Keratinocyte (primary cell): ENCODE results near the gene CYTIP. TPM values are rescaled to one million over a fixed set of nuclear protein-coding genes. Genes with fewer than 3 reads are reported as not detected.

Source experiments
- DNase-seq: peaks from one replicate; pipeline ENCODE4 v3.0.0-alpha.2; 2011; ENCODE audit warnings: low read depth, missing footprints, low spot score
- FAIRE-seq: peaks from 2 replicates; lab custom pipeline; 2011; peaks lifted over from hg19 to GRCh38; lab: Jason Lieb, UNC
- H2AFZ ChIP-seq: 2 replicates; pipeline ENCODE4 v1.6.0; 2012; ENCODE audit warnings: low read length, control low read depth, inconsistent platforms; ENCODE audit not compliant: control insufficient read depth
- H3K27ac ChIP-seq: 2 replicates; pipeline ENCODE4 v1.5.1; 2011; ENCODE audit warnings: low read length; ENCODE audit not compliant: control insufficient read depth, insufficient read depth
- H3K27me3 ChIP-seq: 3 replicates; pipeline ENCODE4 v1.6.0; 2011; ENCODE audit warnings: low read length; ENCODE audit not compliant: control insufficient read depth, insufficient read depth; ENCODE audit errors: extremely low read depth
- H3K36me3 ChIP-seq, 2 experiments: 2 replicates in 1 of 2; 3 replicates in 1 of 2; pipeline ENCODE4 v1.5.1; 2011; ENCODE audit warnings: low read length in 2 of 2, mild to moderate bottlenecking in 1 of 2; ENCODE audit not compliant: control insufficient read depth in 2 of 2, insufficient read depth in 2 of 2; ENCODE audit errors: extremely low read depth in 1 of 2
- H3K4me1 ChIP-seq: 3 replicates; pipeline ENCODE4 v1.5.1; 2011; ENCODE audit warnings: low read length; ENCODE audit not compliant: control insufficient read depth, insufficient read depth; ENCODE audit errors: extremely low read depth
- H3K4me2 ChIP-seq: 3 replicates; pipeline ENCODE4 v1.6.0; 2011; ENCODE audit warnings: low read depth, low read length; ENCODE audit not compliant: control insufficient read depth, insufficient read depth; ENCODE audit errors: extremely low read depth
- H3K4me3 ChIP-seq, 3 experiments: fragments of 200-600 bp in 1 of 3; sonication (generic) in 1 of 3; 2 replicates in 2 of 3; 3 replicates in 1 of 3; pipeline ENCODE4 v1.5.1; 2011 to 2016; ENCODE audit warnings: low read length in 3 of 3, mild to moderate bottlenecking in 3 of 3, control low read depth in 2 of 3, inconsistent platforms in 1 of 3, low read depth in 1 of 3, mixed read lengths in 1 of 3, mixed run types in 1 of 3, moderate library complexity in 1 of 3; ENCODE audit not compliant: control insufficient read depth in 2 of 3, insufficient read depth in 2 of 3; ENCODE audit errors: extremely low read depth in 1 of 3
- H3K79me2 ChIP-seq: 2 replicates; pipeline ENCODE4 v1.6.0; 2012; ENCODE audit warnings: low read length; ENCODE audit not compliant: control insufficient read depth, insufficient read depth
- H3K9ac ChIP-seq: 3 replicates; pipeline ENCODE4 v1.6.0; 2011; ENCODE audit warnings: low read length; ENCODE audit not compliant: control insufficient read depth, insufficient read depth; ENCODE audit errors: extremely low read depth
- H3K9me1 ChIP-seq: 3 replicates; pipeline ENCODE4 v1.6.0; 2011; ENCODE audit warnings: low read length; ENCODE audit not compliant: control insufficient read depth, insufficient read depth; ENCODE audit errors: extremely low read depth
- H3K9me3 ChIP-seq: 2 replicates; pipeline ENCODE4 v1.5.1; 2012; ENCODE audit warnings: low read depth, low read length; ENCODE audit not compliant: control insufficient read depth
- H4K20me1 ChIP-seq: 3 replicates; pipeline ENCODE4 v1.6.0; 2011; ENCODE audit warnings: low read length; ENCODE audit not compliant: control insufficient read depth, insufficient read depth; ENCODE audit errors: extremely low read depth
- EZH2 ChIP-seq: IDR thresholded peaks from one replicate; pipeline ENCODE4 v1.6.1; 2012; ENCODE audit warnings: inconsistent platforms, mild to moderate bottlenecking, low read length, moderate library complexity
- dilution Hi-C: fragments of 300-500 bp; cut with MboI; formaldehyde crosslinking; loops from one replicate; pipeline ENCODE4 v1.7.0; 2020; ENCODE audit warnings: low sequenced_read_pairs; ENCODE audit not compliant: extremely low pct_ligation_motif_present
- polyA plus RNA-seq, 5 experiments: library from polyadenylated mRNA; depleted of rRNA in 3 of 5; stranded (reverse) in 3 of 5; stranded (forward) in 1 of 5; unstranded in 1 of 5; fragments of >200 nt; gene quantifications; 1 replicate in 1 of 5; 2 replicates in 3 of 5; 3 replicates in 1 of 5; pipeline versions ENCODE4 v1.2.1 to v1.2.3, GENCODE V29; 2011 to 2012; ENCODE audit warnings: missing spikeins in 2 of 5, low read depth in 1 of 5, low replicate concordance in 1 of 5
- TF ChIP-seq, protein P1 (sequence below), 3 experiments: IDR thresholded peaks in 1 of 3; conservative IDR thresholded peaks in 1 of 3; optimal IDR thresholded peaks in 1 of 3; 2 replicates in 2 of 3; 3 replicates in 1 of 3; pipeline versions ENCODE3 to v1.5.1; 2011; ENCODE audit warnings: low read length in 3 of 3, mild to moderate bottlenecking in 3 of 3, moderate library complexity in 2 of 3, control low read depth in 1 of 3, inconsistent platforms in 1 of 3; ENCODE audit not compliant: insufficient read depth in 2 of 3; ENCODE audit errors: extremely low read depth in 1 of 3

Gene CYTIP
- polyA plus RNA-seq, 1 donor (not counting 4 experiments of a cell fraction or from before 2014, with no cell fraction given): 0.21 TPM

DNA sequence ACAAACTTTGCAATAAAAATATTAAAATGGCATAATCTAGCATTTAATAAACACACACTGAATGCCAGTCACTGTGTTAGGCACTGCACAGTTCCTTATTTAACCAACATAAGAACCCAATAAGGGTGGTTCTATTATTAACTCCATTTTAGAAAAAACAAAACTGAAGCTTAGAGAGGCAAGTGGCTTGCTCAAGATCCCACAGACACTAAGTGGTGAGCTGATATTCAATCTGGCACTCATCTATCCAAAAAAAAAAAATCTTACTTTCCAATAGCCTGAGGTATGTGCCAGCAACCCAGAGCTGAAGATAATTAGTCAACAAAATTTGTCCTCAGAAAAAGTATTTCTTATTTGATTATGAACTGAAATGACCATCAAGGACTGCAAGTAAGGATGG, 799 bp downstream of the CYTIP start:
- no peaks in the 10 kb centered on the region for H3K4me1 ChIP-seq
- FAIRE-seq (no peak), DNase-seq (no peak)
- H3K27me3 ChIP-seq: peaks cover 6% of the 10 kb centered on the region
- no peak for TF ChIP-seq EZH2
- TF ChIP-seq, protein P1, sequence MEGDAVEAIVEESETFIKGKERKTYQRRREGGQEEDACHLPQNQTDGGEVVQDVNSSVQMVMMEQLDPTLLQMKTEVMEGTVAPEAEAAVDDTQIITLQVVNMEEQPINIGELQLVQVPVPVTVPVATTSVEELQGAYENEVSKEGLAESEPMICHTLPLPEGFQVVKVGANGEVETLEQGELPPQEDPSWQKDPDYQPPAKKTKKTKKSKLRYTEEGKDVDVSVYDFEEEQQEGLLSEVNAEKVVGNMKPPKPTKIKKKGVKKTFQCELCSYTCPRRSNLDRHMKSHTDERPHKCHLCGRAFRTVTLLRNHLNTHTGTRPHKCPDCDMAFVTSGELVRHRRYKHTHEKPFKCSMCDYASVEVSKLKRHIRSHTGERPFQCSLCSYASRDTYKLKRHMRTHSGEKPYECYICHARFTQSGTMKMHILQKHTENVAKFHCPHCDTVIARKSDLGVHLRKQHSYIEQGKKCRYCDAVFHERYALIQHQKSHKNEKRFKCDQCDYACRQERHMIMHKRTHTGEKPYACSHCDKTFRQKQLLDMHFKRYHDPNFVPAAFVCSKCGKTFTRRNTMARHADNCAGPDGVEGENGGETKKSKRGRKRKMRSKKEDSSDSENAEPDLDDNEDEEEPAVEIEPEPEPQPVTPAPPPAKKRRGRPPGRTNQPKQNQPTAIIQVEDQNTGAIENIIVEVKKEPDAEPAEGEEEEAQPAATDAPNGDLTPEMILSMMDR (optimal IDR thresholded peaks at IDR 0.05 in 1 of 3, IDR thresholded peaks at IDR 0.05 in 1 of 3, conservative IDR thresholded peaks at IDR 0.05 in 1 of 3; ENCODE audit: extremely low read depth in 1 of 3, insufficient read depth in 2 of 3, low read length in 3 of 3): no peak
- dilution Hi-C loops: no loop called here
- H3K9me1 ChIP-seq: no peaks in the 10 kb centered on the region
- H3K79me2 ChIP-seq: no peaks in the 10 kb centered on the region
- no peaks in the 10 kb centered on the region for H4K20me1 ChIP-seq
- H3K4me3 ChIP-seq: no peak overlapping the region
- no peak overlapping the region for H3K4me2 ChIP-seq
- H2AFZ ChIP-seq: no peak overlapping the region
- H3K9me3 ChIP-seq: no peaks in the 10 kb centered on the region
- H3K27ac ChIP-seq: no peak overlapping the region
- H3K36me3 ChIP-seq: no peaks in the 10 kb centered on the region
- H3K9ac ChIP-seq: no peak overlapping the region

DNA sequence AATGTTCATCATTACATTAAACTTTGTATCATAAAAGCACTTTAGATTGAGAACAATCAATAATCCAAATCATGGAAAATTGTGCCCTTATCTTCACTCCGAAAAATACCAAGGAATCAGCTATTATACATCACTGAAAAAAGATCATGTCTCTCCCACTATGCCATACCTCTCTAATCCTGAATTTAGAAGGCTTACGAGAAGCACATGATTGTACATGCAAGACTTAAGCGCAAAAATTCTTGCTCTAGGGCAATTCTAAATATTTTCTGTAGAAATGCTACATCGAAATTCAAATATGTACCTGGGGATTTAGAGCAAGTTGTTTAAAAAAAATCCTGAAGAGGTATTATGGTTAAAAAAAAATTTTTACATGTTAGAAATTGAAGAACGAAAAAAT, 1.3 kb downstream of the CYTIP start:
- H3K27me3 ChIP-seq: peaks cover 6% of the 10 kb centered on the region
- TF ChIP-seq, protein P1 (optimal IDR thresholded peaks at IDR 0.05 in 1 of 3, IDR thresholded peaks at IDR 0.05 in 1 of 3, conservative IDR thresholded peaks at IDR 0.05 in 1 of 3; ENCODE audit: extremely low read depth in 1 of 3, insufficient read depth in 2 of 3, low read length in 3 of 3): no peak
- no peak for TF ChIP-seq EZH2
- FAIRE-seq (no peak), DNase-seq (no peak)
- H3K79me2 ChIP-seq: no peaks in the 10 kb centered on the region
- no peaks in the 10 kb centered on the region for H3K9me1 ChIP-seq
- no peak overlapping the region for H3K4me2 ChIP-seq
- no peak overlapping the region for H2AFZ ChIP-seq
- dilution Hi-C loops: no loop called here
- no peak overlapping the region for H3K27ac ChIP-seq
- H3K9ac ChIP-seq: no peak overlapping the region
- H3K4me3 ChIP-seq: no peak overlapping the region
- no peaks in the 10 kb centered on the region for H3K36me3 ChIP-seq
- H3K4me1 ChIP-seq: no peaks in the 10 kb centered on the region
- no peaks in the 10 kb centered on the region for H3K9me3 ChIP-seq
- no peaks in the 10 kb centered on the region for H4K20me1 ChIP-seq
